BE2C (cell line): Measurements from ENCODE around the gene GPR55.

Experiments used
- DNase-seq: peaks from one replicate; pipeline ENCODE4 v3.0.0-alpha.2; 2020
- H3K27me3 ChIP-seq: fragments of 250-450 bp; sonication (Bioruptor Pico); 2 replicates; pipeline ENCODE4 v1.5.1; 2020; ENCODE audit warnings: mild to moderate bottlenecking
- H3K36me3 ChIP-seq: fragments of 250-450 bp; sonication (Bioruptor Pico); 2 replicates; pipeline ENCODE4 v1.5.1; 2020; ENCODE audit warnings: mild to moderate bottlenecking
- H3K4me1 ChIP-seq: fragments of 250-450 bp; sonication (Bioruptor Pico); 2 replicates; pipeline ENCODE4 v1.5.1; 2020
- H3K4me3 ChIP-seq: 2 replicates; pipeline ENCODE4 v1.5.1; 2011; ENCODE audit warnings: low read depth, low read length
- H3K9me3 ChIP-seq: fragments of 250-450 bp; sonication (Bioruptor Pico); 2 replicates; pipeline ENCODE4 v1.5.1; 2020
- TF ChIP-seq, protein P1 (sequence below): IDR thresholded peaks from 2 replicates; pipeline ENCODE4 v1.5.1; 2012; ENCODE audit warnings: mild to moderate bottlenecking, low read depth, low read length

GPR55 gene

DNA sequence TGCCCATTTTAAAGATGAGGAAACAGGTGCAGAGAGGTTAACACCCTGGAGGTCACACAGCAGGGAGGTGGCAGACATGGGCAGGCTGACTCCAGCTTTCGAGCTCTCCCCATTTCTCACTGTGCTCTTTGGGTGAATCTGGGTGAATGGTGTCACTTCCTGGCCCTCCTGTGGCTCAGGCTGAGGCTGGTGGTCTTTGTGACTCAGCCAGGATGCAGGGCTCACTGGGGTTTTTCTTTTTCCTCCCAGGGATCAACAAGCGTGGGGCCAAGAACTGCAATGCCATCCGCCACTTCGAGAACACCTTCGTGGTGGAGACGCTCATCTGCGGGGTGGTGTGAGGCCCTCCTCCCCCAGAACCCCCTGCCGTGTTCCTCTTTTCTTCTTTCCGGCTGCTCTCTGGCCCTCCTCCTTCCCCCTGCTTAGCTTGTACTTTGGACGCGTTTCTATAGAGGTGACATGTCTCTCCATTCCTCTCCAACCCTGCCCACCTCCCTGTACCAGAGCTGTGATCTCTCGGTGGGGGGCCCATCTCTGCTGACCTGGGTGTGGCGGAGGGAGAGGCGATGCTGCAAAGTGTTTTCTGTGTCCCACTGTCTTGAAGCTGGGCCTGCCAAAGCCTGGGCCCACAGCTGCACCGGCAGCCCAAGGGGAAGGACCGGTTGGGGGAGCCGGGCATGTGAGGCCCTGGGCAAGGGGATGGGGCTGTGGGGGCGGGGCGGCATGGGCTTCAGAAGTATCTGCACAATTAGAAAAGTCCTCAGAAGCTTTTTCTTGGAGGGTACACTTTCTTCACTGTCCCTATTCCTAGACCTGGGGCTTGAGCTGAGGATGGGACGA lies 47.1 kb downstream of the GPR55 start:
- peaks cover 40% of the 10 kb centered on the region for H3K36me3 ChIP-seq
- no peak for DNase-seq
- H3K4me1 ChIP-seq: no peaks in the 10 kb centered on the region; the same call in 1 of the 2 replicates

GRCh38 chr2:230877116-230877758 lies 47.8 kb downstream of the GPR55 start:
- no peaks in the 10 kb centered on the region; the same call in 1 of the 2 replicates for H3K4me1 ChIP-seq
- no peaks in the 10 kb centered on the region for H3K27me3 ChIP-seq
- H3K36me3 ChIP-seq: peaks cover 40% of the 10 kb centered on the region
- no peak for DNase-seq
- TF ChIP-seq, protein P1, sequence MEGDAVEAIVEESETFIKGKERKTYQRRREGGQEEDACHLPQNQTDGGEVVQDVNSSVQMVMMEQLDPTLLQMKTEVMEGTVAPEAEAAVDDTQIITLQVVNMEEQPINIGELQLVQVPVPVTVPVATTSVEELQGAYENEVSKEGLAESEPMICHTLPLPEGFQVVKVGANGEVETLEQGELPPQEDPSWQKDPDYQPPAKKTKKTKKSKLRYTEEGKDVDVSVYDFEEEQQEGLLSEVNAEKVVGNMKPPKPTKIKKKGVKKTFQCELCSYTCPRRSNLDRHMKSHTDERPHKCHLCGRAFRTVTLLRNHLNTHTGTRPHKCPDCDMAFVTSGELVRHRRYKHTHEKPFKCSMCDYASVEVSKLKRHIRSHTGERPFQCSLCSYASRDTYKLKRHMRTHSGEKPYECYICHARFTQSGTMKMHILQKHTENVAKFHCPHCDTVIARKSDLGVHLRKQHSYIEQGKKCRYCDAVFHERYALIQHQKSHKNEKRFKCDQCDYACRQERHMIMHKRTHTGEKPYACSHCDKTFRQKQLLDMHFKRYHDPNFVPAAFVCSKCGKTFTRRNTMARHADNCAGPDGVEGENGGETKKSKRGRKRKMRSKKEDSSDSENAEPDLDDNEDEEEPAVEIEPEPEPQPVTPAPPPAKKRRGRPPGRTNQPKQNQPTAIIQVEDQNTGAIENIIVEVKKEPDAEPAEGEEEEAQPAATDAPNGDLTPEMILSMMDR: no peak
- H3K4me3 ChIP-seq: no peak overlapping the region
- H3K9me3 ChIP-seq: no peaks in the 10 kb centered on the region

More for the DNA sequence above, 47.1 kb downstream of the GPR55 start:
- Histone ChIP-seq H3K9me3 (no peaks in the 10 kb centered on the region), H3K27me3 (no peaks in the 10 kb centered on the region), H3K4me3 (no peak overlapping the region)
- TF ChIP-seq, protein P1: no peak

- TF ChIP-seq, protein P1: no peak
- H3K36me3 ChIP-seq: peaks cover 40% of the 10 kb centered on the region
- no peaks in the 10 kb centered on the region for H3K27me3 ChIP-seq
- DNase-seq: no peak
- H3K4me1 ChIP-seq: peaks cover 8% of the 10 kb centered on the region
- H3K4me3 ChIP-seq: no peak overlapping the region
- H3K9me3 ChIP-seq: no peaks in the 10 kb centered on the region
Observed at GRCh38 chr2:230875347-230876315, 49.4 kb downstream of the GPR55 start.

DNA sequence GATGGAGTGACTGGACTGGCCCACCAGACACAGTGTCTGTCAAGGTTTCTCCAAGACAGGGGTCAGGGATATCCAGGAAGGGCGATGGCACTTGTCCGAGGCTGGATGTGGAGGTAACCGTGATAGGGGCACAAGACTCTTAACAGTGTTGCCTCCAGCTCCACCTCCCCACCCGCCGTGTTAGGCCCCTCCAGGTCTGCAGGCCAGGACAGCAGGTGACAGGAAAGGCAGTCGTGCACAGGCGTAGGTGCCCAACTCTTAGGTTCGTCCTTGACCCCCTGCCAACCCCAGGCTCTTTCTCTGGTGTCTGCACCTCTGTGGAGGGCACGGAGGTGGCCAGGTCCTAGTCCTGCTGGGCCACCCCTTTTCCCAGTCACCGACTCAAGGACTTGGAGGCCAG lies 50.2 kb downstream of the GPR55 start:
- peaks cover 40% of the 10 kb centered on the region for H3K36me3 ChIP-seq
- no peaks in the 10 kb centered on the region for H3K27me3 ChIP-seq
- peaks cover 15% of the 10 kb centered on the region for H3K4me1 ChIP-seq
- TF ChIP-seq, protein P1: no peak
- no peak overlapping the region for H3K4me3 ChIP-seq
- no peaks in the 10 kb centered on the region for H3K9me3 ChIP-seq
- DNase-seq: no peak

DNA sequence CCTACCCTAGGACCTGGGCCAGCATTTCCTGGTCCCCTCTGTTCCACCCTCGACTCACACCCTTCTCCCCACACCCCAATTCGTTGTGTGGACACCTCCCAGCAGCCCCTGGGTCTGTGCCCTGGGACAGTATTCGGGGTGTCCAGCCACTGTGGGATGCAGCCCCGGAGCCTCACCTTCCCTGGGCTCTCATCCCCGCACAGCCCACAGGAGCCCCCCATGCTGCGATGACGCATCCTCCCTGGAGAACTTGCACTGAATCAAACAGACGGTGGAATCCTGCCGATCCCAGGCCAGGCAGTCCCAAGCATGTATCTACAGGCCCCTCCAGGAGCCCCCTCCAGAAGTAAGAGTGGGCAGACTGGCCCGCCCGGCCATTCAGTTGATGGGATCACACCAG lies 50.6 kb downstream of the GPR55 start:
- H3K36me3 ChIP-seq: peaks cover 40% of the 10 kb centered on the region
- no peak for DNase-seq
- H3K4me3 ChIP-seq: no peak overlapping the region
- H3K27me3 ChIP-seq: no peaks in the 10 kb centered on the region
- H3K9me3 ChIP-seq: no peaks in the 10 kb centered on the region
- peaks cover 16% of the 10 kb centered on the region for H3K4me1 ChIP-seq
- TF ChIP-seq, protein P1: no peak
